HG02981 (cell line): ENCODE measurements around the gene RABGEF1.
"Not testable (repeated sequence)": the region's sequence is repeated elsewhere in the genome, so short reads cannot be mapped to it uniquely, and the experiment has no call there.

Experiments used
- ATAC-seq: cut with Tn5 transposase; IDR thresholded peaks from one replicate; pipeline ENCODE4 v1.9.1; 2021; ENCODE audit warnings: mild to moderate bottlenecking, moderate library complexity; ENCODE audit not compliant: unreplicated experiment

RABGEF1 gene

DNA sequence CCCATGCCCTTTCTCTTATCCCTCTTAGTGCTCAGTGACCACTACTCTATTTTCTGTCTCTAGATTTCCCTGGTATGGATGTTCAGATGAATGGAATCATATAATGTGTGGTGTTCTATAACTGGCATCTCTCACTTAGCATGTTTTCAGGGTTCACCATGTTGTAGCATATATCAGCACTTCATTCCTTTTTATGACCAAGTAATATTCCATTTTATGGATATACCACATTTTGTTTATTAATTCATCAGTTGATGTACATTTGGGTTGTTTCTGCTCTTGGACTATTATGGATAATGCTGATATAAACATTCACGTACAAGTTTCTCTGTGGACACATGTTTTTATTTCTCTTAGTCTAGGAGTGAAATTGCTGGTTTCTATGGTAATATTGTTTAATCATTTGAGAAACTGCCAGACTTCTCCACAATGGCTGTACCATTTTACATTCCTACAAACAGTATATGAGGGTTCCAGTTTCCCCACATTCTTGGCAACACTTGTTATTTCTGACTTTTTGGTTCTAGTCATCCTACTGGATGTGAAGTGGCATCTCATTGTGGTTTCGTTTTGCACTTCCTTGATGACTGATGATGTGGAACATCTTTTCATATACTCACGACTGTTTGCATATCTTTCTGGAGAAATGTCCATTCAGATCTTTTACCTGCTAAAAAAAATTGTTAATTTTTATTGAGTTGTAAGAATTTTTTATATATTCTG is 23.3 kb downstream of the RABGEF1 start:
- not testable (repeated sequence) for ATAC-seq

DNA sequence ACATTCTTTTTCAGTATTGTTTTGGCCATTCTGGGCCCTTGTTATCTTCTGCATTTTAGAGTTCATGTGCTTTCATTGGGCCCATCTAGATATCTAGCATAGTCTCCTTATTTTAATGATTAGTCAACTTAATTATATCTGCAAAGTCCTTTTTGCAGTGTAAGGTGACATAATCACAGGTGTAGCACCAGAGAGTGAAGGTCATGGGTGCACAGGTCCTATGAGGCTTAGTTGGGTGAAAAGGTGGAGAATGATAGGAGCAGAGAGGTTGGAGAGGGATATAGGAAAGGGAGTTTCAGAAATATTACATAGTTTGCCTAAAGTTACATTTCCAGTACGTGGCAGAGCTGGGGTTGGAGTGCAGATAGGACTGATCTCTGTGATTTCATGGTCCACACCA is 24.4 kb downstream of the RABGEF1 start:
- ATAC-seq, result not testable (repeated sequence)

DNA sequence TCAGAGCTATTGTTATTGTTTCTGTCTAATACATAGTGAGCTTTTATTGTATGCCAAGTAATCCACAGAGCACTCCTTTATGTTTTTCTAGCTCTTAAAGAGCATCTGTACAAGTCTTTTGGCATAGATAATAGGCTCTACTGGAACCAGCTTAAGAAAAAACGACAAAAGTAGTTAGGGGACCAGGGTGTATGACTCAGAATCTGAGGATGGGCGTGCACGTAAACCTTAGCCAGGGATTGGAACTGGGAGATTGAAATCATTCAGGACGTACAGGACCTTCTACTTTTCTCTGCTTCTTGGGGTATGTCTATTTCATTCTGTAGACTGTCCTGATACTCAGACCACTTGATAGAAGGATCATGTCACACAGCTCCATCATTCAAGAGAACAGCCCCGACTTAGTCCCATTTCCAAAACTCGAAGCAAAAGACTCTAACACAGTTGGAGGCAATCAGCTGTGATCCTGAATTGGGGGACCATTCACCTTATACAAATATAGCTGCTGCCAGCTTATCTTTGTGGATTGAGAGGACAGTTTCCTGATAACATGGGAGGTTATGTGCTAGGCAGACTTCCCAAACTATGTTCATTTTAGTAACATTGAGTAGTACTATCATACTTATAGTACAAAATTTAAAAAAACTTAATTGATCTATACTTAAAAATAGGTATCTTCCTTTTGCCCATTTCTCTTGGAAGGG is 24.9 kb downstream of the RABGEF1 start:
- not testable (repeated sequence) for ATAC-seq

DNA sequence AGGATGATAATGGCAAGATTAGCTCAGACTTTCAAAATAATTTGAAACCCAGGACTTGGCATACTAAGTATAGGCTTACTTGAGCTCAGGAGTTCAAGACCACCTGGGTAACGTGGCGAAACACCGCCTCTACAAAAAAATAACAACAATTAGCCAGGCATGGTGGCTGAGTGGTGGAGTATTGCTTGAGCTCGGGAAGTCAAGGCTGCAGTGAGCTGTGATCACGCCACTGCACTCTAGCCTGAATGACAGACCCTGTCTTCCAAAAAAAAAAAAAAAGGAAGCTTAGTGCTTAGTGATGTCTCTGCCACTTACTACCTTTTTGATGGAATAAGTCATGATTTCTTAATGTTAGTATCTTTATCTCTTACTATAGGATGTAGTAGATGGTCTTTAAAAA is 25.5 kb downstream of the RABGEF1 start:
- no peak for ATAC-seq

DNA sequence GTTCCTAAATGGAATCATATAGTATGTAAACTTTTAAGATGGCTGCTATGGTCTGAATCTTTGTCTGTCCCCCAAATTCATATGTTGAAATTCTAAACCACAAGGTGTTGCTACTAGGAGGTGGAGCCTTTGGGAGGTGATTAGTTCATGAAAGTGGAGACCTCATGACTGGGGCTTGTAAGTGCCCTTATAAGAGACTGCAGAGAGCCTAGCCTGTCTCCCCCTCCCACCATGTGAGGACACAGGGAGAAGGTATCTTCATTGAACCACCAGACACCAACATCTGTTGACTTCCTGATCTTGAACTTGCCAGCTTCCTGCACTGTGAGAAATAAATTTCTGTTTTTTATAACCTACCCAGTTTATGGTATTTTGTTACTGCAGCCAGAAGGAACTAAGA is 27.0 kb downstream of the RABGEF1 start:
- not testable (repeated sequence) for ATAC-seq

DNA sequence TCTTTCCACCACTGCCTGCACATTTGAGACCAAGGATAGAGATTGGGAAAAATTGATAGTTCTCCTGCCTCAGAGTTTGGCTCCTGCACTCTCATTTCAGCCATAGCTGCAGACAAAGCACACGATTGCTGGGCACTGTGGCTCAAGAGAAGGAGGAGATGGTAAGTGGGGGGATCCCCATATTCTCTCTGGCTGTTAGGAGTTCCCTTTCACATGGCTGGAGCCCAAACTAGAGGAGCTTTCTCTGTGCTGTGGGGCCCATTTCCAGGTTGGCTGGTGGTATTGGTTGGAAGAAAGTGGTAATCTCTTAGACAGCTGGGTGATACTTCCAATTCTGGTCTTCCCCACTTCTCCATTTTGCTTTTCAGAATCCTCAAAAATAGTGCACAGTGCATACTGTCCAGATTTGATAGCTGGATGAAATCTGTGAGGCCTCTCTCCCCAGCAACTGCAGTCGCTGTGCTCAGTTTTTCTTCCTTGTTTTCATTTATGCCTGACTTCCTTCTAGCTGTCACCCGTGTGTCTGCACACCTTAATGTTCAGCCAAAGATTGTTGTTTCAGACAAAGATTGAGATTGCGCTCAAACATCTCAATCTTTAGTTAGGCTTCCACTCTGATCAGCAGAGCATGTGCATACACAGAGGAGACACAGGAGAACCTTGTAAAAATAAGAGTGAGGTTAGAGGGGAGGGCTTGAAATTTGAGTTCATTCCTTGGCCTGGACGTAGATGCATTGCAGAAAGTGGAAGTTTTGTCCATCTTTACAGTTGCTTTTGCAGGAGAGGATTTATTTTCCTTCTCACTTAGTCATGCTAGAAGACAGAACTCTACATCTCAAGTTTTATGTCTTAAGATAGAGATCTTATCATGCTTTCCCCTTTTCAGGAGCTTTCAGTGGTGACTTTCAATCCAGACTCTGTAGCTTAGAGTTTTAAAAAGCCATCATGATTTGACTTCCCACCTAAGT is 28.6 kb downstream of the RABGEF1 start:
- ATAC-seq, result no peak

DNA sequence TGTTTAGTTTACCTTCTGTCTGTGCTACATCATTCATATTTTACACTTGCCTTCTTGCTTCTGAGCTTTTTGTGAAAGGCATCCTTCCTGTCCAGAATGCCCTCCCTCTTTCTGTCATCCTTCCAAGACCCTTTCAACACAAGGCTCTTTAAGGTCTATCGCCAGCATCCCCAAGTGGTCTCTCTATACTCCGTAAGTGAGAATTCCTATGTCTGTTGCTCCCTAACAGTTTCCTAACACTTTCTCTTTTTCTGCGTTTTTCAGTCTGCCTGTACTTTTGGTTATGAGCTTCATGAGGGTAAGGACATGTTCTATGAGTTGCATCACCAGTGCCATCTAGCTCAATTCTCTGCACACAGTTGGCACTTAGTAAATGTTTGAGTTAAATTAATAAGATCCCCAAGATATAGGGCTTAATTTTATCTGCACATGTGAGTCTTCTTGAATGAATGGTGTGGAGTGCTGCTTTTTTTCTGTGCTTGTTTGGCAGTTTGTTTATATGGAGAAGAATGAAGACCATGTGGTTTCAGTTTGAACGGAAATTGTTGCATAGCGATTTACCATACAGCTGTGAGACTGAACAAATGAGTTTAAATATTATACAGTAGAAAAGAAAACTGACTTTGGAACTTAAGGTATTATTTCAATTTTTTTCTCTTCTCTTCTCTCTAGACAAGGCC is 29.4 kb downstream of the RABGEF1 start:
- no peak for ATAC-seq

DNA sequence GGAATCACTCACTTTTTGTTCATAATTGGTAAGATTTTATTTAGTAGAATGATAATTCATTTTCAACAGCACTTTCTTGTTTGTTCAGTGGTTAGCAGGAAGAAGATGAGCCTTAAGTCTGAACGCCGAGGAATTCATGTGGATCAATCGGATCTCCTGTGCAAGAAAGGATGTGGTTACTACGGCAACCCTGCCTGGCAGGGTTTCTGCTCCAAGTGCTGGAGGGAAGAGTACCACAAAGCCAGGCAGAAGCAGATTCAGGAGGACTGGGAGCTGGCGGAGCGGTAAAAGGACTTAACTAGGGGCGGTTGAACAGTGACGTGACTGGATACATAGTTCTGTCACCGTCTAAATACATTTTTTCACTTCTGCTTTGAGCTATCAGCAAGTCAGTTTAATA is 31.3 kb downstream of the RABGEF1 start:
- ATAC-seq, result no peak

DNA sequence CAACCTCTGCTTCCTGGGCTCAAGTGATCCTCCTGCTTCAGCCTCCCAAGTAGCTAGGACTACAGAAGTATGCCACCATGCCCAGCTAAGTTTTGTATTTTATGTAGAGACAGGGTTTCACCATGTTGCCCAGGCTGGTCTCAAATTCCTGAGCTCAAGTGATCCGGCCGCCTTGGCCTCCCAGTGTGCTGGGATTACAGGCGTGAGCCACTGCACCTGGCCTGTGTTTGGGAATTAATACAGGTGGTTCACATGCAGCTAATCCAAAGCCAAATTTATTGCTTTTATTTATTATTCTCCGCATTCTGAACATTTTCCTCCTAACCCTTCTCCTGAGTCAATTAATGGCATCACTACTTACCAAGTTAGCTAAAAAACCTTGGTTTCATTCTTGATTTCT is 33.2 kb downstream of the RABGEF1 start:
- ATAC-seq, result not testable (repeated sequence)

DNA sequence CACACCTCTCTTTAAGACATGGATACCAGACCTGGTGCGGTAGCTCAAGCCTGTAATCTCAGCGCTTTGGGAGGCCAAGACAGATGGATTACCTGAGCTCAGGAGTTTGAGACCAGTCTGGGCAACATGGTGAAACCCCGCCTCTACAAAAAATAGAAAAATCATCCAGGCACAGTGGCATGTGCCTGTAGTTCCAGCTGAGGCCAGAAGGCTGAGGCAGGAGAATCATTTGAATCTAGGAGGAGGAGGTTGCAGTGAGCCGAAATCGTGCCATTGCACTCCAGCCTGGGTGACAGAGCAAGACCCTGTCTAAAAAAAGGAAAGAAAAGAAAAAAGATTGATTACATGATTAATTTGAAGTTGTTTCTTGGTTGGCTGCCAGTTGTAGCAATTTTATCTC is 35.9 kb downstream of the RABGEF1 start:
- not testable (repeated sequence) for ATAC-seq

DNA sequence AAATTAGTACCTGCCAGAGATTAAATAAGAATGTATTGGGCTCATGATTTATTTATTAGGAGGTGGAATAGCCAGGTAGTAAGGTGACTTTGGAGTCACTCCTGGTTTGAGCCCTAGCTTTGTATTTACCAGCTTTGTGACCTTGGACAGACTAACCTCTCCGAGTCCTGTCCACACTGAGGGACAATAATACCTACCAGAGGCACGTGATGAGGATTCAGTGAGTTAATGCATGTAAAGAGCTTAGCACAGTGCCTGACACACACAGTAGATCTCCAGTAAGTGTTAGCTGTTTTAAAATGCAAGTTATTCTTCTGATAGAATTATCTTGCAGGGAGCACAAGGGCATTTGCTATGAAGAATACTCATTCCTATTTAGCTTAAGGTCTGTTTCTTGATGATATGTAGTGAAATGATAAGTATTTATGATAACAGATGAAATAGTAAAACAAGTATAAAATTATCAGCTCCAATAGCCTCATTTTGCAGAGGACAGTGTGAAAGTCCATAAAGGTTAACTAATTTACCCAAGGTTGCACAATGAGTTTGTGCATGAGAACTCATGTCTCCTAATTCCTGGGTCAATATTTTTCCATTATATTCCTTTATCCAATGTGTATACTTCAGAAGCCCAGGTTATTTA is 36.4 kb downstream of the RABGEF1 start:
- ATAC-seq, result no peak

DNA sequence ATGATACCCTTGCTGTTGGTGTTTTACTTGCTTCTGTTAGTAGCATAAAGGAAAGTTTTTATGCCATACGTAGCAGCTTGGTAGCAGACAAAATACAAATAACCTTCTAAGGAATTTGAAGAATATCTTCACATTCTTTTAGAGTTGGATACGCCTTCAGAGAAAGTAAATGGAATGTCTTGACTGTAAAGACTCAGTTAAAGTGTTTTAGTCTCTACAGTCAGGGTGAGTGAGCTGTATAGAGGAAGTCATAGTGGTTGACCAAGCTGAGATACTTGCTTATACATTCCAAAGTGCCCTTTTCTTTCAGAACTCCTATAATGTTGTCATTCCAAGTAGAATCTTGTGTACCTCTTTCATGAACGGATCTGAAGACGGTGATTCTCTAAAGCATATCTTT is 37.7 kb downstream of the RABGEF1 start:
- ATAC-seq, result no peak

DNA sequence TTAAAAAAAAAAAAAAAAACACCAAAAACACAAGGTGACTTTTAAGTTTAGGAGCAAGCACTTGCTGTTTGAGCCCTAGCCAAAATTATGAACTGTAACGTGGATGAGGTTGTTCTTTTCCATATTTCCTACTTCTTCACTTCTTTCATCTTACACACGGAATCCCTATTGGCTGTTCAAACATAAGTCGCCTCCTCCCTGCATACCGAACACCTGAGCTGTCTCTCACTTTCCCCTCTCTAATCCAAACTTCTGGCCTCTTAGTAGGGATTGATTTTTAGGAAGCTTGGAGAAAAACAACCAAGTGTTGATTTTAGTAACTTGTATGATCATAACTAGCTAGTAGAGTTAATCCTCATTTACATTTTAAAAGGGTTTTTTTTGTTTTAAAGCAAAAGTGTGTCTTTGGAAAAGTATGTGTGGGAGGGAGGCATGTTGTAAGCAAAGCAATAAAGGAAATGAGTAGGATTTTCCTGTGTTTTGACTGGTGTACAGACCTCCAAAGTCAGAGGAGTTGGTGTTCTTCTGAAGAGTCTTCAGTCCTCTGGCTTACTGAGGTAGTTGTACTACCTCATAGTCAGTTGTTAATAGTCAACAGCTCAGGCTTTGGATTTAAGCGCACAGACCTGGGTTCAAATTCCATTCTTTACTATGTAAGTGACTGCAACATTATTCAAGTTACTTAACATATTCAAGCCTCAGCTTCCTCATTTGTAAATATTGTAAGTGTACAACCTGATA is 39.3 kb downstream of the RABGEF1 start:
- no peak for ATAC-seq

DNA sequence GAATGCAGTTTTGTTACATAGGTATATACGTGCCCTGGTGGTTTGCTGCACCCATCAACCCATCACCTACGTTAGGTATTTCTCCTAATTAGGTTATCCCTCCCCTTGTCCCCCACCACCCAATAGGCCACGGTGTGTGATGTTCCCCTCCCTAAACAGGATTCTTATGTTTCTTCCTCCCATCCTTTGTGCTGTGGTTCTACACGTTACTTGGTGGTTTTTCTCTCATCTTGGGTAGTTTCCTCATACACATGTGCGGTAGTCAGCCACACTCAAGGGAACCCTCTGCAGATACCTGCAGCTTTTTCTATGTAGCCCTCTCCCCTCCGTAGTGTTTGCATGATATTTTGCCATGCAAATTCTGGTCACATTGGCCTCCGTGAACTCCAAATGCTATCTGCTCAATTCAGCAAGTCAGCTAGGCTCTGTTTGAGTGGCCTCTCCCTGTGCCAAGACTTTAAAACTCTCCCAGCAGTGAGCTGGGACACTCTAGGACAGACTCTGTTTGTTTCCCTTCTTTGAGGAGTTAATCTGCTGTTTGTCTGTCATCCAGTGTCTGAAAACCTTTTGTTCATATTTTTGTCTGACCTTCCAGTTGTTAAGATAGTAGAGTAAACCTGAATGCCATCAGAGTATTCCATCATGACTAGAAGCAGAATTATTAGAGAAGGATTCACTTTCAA is 41.0 kb downstream of the RABGEF1 start:
- no peak for ATAC-seq

DNA sequence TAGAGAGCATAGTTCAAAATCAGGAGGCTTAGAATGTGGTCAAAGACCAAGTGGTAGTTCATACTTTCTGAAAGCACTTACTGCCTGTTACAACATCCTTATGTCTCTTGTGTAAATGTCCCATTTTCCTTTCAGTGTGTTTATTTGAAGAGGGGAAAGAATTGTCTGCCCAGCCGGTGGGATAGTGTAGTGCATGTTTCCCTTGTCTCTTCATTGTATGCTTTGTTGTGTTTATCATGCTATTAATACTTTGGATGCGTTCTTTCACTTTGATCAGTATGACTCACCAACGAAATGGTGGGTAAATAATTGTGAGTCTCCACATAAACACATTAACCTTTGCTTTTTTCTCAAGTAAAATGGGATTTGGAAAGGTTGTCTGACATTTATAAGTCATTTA is 42.3 kb downstream of the RABGEF1 start:
- not testable (repeated sequence) for ATAC-seq

DNA sequence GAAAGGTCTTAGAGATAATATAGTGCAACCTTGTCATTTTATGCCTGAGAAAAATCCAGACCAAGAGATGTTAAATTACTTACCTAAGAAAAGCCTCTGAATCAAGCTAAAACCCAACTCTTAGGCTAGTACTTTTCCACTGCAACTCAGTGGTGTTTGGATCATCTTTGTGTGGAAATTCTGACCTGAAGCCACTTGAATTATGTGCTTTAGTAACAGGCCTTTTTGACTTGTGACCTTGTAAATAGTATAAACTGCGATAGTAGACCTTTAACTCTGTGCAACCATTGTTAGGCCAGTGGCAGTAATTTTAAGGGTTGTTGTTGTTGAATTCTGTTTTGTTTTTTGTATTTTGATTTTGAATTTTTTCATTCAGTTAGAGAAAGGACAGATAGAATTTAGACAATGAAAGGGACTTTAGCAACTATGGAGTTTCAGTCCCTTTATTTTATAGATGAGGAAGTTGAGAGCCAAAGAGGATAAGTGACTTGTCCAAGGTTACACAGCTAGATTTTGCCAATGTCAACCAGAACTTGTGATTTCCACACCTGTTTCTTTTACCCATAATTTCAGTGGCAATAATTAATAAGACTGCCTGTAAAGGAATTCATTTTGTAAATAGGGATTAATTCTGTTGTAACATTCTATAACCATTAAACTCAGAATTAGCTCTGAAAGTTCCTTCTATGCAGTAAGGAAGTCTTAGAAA is 43.5 kb downstream of the RABGEF1 start:
- not testable (repeated sequence) for ATAC-seq

DNA sequence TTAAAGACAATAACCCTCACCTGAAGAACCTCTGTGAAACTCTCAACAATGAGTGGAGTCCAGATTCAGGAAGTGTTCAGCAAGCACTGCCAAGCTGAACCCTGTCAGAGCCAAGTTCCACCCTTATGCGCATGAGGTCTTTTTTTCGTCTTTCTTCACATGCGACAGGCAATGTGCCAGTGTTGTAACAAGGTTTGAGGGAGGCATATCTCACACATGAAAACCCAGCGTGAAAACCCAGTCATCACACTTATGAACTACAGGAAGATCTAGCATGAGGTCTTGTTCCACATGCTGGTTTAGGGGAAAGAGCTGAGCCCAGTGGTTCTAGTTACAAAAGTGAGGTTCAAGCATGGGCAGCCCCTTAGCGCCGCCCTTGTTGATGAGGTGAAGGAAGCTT is 49.7 kb downstream of the RABGEF1 start:
- ATAC-seq, result no peak

DNA sequence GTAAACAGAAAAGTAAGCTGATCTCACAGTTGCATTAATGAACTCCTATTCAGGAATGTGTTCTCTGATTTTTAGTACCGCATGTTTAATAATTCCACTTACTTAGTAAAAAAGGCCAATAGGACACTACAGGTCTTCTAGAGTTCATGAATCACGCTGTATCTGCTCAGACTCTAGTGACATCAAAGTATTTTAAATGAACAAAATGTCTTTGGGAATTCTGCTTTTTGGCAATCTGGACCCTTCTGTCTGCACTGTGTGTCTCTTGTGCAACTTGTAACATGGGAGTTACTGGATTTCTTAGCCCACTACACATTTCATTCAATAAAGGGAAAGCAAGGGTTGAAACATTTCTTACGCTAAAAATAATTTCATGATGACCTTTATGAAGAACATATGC is 50.2 kb downstream of the RABGEF1 start:
- ATAC-seq, result no peak
